GM19035 (cell line): Measurements from ENCODE around the gene OTP.
"Not testable (repeated sequence)": the region's sequence is repeated elsewhere in the genome, so short reads cannot be mapped to it uniquely, and the experiment has no call there.

Source experiments
- ATAC-seq: cut with Tn5 transposase; IDR thresholded peaks from one replicate; pipeline ENCODE4 v1.9.1; 2021; ENCODE audit not compliant: unreplicated experiment

OTP gene

GRCh38 chr5:77616920-77617319 is 21.6 kb downstream of the OTP start:
- no peak for ATAC-seq

DNA sequence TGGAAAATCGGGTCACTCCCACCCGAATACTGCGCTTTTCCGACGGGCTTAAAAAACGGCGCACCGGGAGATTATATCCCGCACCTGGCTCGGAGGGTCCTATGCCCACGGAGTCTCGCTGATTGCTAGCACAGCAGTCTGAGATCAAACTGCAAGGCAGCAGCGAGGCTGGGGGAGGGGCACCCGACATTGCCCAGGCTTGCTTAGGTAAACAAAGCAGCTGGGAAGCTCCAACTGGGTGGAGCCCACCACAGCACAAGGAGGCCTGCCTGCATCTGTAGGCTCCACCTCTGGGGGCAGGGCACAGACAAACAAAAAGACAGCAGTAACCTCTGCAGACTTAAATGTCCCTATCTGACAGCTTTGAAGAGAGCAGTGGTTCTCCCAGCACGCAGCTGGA is 29.6 kb downstream of the OTP start:
- not testable (repeated sequence) for ATAC-seq

- no peak for ATAC-seq
Observed at GRCh38 chr5:77607324-77607723, 31.2 kb downstream of the OTP start.

- no peak for ATAC-seq
Observed at GRCh38 chr5:77606279-77606678, 32.2 kb downstream of the OTP start.

- no peak for ATAC-seq
Observed at GRCh38 chr5:77599679-77600078, 38.8 kb downstream of the OTP start.

DNA sequence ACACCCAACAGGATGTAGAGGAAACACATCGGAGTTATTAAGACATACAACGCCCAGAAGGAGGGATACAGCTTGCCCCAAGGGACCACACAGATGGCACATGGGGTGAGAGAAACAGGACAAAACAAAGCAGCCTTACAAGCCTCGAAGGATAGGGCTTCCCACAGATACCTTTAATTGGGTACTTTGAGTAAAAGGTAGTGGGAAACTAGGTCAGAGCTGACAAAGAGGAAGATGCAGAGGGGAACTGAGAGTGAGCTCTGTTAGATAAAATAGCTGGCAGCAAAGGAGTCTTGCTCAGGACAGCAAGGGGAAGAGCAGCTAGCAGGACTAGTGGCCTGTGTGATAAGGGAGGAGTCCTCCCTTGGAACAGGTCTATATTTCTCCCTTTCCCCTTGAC is 48.2 kb downstream of the OTP start:
- peak; percentile 73 for ATAC-seq

GRCh38 chr5:77588175-77588574 is 50.3 kb downstream of the OTP start:
- no peak for ATAC-seq

- no peak for ATAC-seq
Observed at GRCh38 chr5:77586101-77586500, 52.4 kb downstream of the OTP start.

GRCh38 chr5:77582143-77582542 is 56.4 kb downstream of the OTP start:
- not testable (repeated sequence) for ATAC-seq
